Vagina (tissue), 2 donors: ENCODE measurements around the gene KIF26A. TPM values are rescaled to one million over a fixed set of nuclear protein-coding genes. Genes with fewer than 3 reads are reported as not detected.

ENCODE experiments used
- DNase-seq, 2 donors: peaks; one replicate each; pipeline ENCODE4 v3.0.0-alpha.2; 2017; ENCODE audit errors: extremely low spot score in 2 of 2
- H3K27ac ChIP-seq: fragments of 200-600 bp; sonication (generic); one replicate; pipeline ENCODE4 v1.5.1; 2019
- H3K27me3 ChIP-seq: fragments of 200-600 bp; sonication (generic); one replicate; pipeline ENCODE4 v1.5.1; 2019
- H3K36me3 ChIP-seq, 2 donors: fragments of 200-600 bp; sonication (generic); one replicate each; pipeline ENCODE4 v1.5.1; 2017 to 2019
- H3K4me1 ChIP-seq: fragments of 200-600 bp; sonication (generic); one replicate; pipeline ENCODE4 v1.5.1; 2019
- H3K4me3 ChIP-seq, 2 donors: fragments of 200-600 bp; sonication (generic); 1 replicate in 1 of 2; 2 replicates in 1 of 2; pipeline ENCODE4 v1.5.1; 2016 to 2019
- H3K9me3 ChIP-seq: fragments of 200-600 bp; sonication (generic); one replicate; pipeline ENCODE4 v1.5.1; 2019
- POLR2A ChIP-seq, 2 donors: fragments of 450-650 bp; IDR thresholded peaks; one replicate each; pipeline ENCODE4 v1.6.1; 2017; ENCODE audit warnings: antibody characterized with exemption in 2 of 2, mild to moderate bottlenecking in 2 of 2, moderate library complexity in 2 of 2
- POLR2AphosphoS5 ChIP-seq, 2 donors: sonication (generic); formaldehyde crosslinking; IDR thresholded peaks; one replicate each; pipeline ENCODE4 v1.9.0; 2017; ENCODE audit warnings: antibody characterized with exemption in 2 of 2, mild to moderate bottlenecking in 2 of 2, low read depth in 1 of 2; ENCODE audit not compliant: insufficient read depth in 1 of 2
- intact Hi-C: fragments of 100-400 bp; cut with DNase I; formaldehyde crosslinking; loops from one replicate; pipeline ENCODE4 v1.15.1; 2023
- total RNA-seq: library from RNA; depleted of rRNA; stranded (reverse); fragments of >200 nt; gene quantifications from one replicate; pipeline ENCODE4 v1.2.3, GENCODE V29; 2016
- TF ChIP-seq, protein P1 (sequence below), 3 experiments: fragments of 450-650 bp in 2 of 3; fragments of 200-600 bp in 1 of 3; sonication (generic) in 1 of 3; IDR thresholded peaks; one replicate each; pipeline ENCODE4 v1.5.1; 2017 to 2019; ENCODE audit warnings: antibody characterized with exemption in 3 of 3, mild to moderate bottlenecking in 2 of 3, moderate library complexity in 2 of 3

Gene KIF26A
- total RNA-seq, 1 donor from 2014 or later, result 2.7 TPM

DNA sequence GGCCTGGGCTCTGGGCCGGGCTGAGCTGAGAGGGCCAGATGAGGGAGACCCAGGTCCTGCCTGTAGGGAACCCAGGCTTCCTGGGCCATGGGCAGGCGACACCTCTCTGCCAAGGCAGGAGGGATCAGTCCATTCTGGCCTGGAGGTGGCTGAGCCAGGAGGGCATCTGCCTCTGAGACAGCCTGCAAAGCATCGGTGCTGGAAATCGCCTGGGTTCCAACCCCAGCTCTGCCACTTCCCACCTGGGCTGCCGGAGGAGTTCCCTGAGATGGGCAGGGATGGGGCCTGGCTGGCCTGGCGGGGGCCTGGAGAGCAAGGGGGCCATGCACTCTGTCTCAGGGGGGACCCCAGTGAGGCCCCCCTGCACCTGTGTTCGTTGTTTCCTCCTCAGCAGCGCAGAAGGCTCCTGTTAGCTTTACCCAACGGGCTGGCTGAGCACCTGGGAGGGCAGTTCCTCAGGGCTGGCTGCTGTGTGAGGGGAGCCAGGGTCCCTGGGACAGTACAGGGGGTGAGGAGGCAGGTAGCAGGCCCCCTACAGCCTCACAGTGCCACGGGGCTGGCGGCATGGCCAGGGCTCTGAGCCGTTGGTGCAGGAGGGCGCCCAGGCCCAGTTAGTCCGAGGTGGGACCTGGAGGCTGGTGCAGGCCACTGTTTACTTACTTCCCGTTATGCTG lies 50.5 kb downstream of the KIF26A start:
- Histone ChIP-seq H3K27ac (no peak overlapping the region), H3K4me3 (no peak overlapping the region), H3K27me3 (no peaks in the 10 kb centered on the region), H3K36me3 (no peaks in the 10 kb centered on the region), H3K4me1 (no peaks in the 10 kb centered on the region), H3K9me3 (no peaks in the 10 kb centered on the region)
- intact Hi-C loops, result no loop called here
- TF ChIP-seq, protein P1, sequence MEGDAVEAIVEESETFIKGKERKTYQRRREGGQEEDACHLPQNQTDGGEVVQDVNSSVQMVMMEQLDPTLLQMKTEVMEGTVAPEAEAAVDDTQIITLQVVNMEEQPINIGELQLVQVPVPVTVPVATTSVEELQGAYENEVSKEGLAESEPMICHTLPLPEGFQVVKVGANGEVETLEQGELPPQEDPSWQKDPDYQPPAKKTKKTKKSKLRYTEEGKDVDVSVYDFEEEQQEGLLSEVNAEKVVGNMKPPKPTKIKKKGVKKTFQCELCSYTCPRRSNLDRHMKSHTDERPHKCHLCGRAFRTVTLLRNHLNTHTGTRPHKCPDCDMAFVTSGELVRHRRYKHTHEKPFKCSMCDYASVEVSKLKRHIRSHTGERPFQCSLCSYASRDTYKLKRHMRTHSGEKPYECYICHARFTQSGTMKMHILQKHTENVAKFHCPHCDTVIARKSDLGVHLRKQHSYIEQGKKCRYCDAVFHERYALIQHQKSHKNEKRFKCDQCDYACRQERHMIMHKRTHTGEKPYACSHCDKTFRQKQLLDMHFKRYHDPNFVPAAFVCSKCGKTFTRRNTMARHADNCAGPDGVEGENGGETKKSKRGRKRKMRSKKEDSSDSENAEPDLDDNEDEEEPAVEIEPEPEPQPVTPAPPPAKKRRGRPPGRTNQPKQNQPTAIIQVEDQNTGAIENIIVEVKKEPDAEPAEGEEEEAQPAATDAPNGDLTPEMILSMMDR (IDR thresholded peaks at IDR 0.05), result no peak
- TF ChIP-seq POLR2A (IDR thresholded peaks at IDR 0.05) (no peak), POLR2AphosphoS5 (IDR thresholded peaks at IDR 0.05; ENCODE audit: insufficient read depth in 1 of 2, low read depth in 1 of 2) (no peak)
- DNase-seq, result no peak

DNA sequence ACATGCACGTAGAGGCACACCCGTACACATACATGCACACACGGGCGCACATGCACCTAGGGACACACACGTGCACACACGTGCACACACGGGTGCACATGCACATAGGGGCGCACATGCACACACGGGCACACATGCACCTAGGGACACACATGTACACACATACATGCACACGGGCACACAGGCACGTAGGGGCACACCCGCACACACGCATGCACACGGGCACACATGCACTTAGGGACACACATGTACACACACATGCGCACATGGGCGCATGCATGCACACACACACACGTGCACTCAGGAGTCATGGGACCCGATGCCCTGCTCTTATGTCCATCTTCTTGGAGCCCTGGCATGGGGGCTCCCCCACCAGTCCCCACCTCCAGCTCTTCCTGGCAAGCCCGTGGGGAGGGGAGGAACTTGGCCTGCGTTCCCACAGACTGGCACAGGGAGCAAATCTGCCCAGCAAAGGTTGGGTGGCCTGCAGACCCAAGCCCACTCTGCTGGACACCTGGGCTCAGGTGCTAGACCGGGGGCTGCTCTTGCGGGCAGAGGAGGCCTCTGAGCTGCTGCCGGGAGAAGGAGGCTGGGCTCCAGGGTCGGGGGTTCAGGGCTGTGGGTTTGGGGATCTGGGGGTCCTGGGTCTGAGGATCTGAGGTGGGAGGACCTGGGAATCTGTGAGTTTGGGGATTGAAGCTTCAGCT lies 51.4 kb downstream of the KIF26A start:
- intact Hi-C loops, result no loop called here
- DNase-seq, result no peak
- Histone ChIP-seq H3K9me3 (no peaks in the 10 kb centered on the region), H3K4me1 (no peaks in the 10 kb centered on the region), H3K36me3 (no peaks in the 10 kb centered on the region), H3K27ac (no peak overlapping the region), H3K27me3 (no peaks in the 10 kb centered on the region), H3K4me3 (no peak overlapping the region)
- no peak for TF ChIP-seq POLR2AphosphoS5 (IDR thresholded peaks at IDR 0.05; ENCODE audit: insufficient read depth in 1 of 2, low read depth in 1 of 2)
- TF ChIP-seq, protein P1 (IDR thresholded peaks at IDR 0.05), result no peak
- no peak for TF ChIP-seq POLR2A (IDR thresholded peaks at IDR 0.05)

DNA sequence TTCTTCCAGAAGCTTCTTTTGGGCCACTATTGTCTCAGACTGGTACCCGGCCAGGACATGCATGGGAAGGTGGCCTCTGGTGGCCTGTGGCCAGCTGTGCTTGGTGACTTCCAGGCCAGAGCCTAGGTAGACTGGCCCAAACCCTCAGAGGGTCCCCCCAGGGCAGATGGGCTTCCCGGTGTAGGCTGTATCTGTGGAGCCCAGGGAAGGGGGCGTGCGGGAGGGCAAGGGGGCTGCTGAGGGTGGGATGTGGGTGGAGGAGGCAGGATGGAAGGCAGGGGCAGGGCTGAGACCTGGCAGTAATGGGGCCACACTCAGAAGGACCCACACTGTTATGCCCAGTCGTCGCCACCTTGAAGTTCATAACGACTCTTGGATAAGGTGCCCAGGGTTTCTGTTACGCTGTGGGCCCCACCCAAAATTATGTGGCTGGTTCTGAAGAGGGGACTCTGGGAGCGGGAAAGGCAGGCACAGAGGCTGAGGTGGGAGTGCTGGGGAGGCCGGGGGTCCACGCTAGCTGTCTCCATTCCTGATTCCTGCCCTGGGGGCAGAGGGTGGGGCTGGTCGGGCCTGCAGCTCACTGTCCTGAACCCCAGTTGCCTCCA lies 52.1 kb downstream of the KIF26A start:
- Histone ChIP-seq H3K36me3 (no peaks in the 10 kb centered on the region), H3K27ac (no peak overlapping the region), H3K4me1 (no peaks in the 10 kb centered on the region), H3K27me3 (no peaks in the 10 kb centered on the region), H3K4me3 (no peak overlapping the region), H3K9me3 (no peaks in the 10 kb centered on the region)
- no peak for TF ChIP-seq POLR2AphosphoS5 (IDR thresholded peaks at IDR 0.05; ENCODE audit: insufficient read depth in 1 of 2, low read depth in 1 of 2)
- TF ChIP-seq, protein P1 (IDR thresholded peaks at IDR 0.05), result no peak
- TF ChIP-seq POLR2A (IDR thresholded peaks at IDR 0.05), result no peak
- no peak for DNase-seq
- intact Hi-C loops, result no loop called here

DNA sequence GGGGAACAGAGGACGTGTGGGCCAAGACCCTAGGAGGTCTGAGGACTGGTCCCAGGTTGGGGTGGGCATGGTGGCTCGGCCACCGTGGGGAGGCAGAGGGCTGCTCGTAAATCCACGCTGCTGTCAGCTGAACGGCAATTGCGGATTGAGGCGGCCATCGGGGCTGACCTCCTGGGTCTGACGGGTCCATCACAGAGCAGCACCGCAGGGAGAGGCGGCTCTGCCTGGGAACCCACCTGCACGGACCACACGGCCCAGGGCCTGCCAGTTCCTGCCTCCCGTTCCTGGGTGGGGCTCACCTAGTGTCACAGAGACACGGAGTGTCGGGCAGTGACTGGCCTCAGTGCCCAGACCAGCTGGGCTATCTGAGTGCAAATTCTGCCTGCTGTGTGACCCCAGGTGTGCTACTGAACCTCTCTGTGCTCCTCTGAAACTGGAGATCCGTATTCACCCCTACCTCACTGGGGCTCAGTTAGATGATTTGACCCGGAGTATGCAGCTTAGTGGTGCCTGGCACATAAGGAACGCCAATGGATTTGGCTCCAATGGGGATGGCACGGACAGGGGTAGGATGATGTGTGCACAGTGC lies 53.1 kb downstream of the KIF26A start:
- Histone ChIP-seq H3K27ac (no peak overlapping the region), H3K4me3 (no peak overlapping the region), H3K9me3 (no peaks in the 10 kb centered on the region), H3K4me1 (no peaks in the 10 kb centered on the region), H3K27me3 (no peaks in the 10 kb centered on the region), H3K36me3 (no peaks in the 10 kb centered on the region)
- no peak for TF ChIP-seq POLR2AphosphoS5 (IDR thresholded peaks at IDR 0.05; ENCODE audit: insufficient read depth in 1 of 2, low read depth in 1 of 2)
- no peak for TF ChIP-seq POLR2A (IDR thresholded peaks at IDR 0.05)
- TF ChIP-seq, protein P1 (IDR thresholded peaks at IDR 0.05), result no peak
- intact Hi-C loops, result no loop called here
- no peak for DNase-seq
